Kidney glomerular epithelial cell (primary cell): ENCODE measurements around the gene TMCC2.
A peak's percentile ranks its signal among the peaks of the same experiment; 100 is the strongest.

Experiments used
- DNase-seq: peaks from one replicate; lab custom pipeline; 2025; lab: John Stamatoyannopoulos, UW

TMCC2 gene

DNA sequence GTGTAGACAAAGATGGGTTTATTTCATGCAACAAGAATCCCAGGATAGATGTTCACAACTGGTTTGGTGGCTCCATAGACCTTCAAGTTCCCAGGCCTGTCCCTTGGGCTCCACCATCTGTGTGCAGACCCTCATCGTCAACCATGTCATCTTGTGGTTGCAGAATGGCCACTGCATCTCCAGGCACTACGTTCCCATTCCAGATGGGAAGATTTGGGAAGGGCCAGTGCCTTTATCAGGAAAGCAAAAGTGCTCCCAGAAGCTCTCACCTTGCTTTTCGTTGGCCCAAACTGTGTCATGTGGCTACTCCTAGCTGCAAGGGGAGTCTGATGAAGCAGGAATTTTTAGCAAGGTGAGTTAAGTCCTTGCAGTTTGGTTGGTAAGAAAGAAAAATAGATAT, 12.8 kb downstream of the TMCC2 start:
- no peak for DNase-seq

DNA sequence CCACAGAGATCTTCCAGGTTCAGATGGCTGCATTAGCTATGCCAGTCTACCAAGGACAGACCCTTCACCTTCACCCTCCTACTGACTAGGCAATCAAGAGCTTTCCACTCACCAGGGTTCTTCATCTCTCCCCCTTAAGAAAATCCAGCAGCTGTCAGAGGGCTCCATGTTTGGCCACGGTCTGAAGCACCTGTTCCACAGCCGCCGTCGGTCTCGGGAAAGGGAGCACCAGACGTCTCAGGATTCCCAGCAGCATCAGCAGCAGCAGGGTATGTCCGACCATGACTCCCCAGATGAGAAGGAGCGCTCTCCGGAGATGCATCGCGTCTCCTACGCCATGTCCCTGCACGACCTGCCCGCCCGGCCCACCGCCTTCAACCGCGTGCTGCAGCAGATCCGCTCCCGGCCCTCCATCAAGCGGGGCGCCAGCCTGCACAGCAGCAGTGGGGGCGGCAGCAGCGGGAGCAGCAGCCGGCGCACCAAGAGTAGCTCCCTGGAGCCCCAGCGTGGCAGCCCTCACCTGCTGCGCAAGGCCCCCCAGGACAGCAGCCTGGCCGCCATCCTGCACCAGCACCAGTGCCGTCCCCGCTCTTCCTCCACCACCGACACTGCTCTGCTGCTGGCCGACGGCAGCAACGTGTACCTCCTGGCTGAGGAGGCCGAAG, 13.8 kb downstream of the TMCC2 start:
- no peak for DNase-seq

DNA sequence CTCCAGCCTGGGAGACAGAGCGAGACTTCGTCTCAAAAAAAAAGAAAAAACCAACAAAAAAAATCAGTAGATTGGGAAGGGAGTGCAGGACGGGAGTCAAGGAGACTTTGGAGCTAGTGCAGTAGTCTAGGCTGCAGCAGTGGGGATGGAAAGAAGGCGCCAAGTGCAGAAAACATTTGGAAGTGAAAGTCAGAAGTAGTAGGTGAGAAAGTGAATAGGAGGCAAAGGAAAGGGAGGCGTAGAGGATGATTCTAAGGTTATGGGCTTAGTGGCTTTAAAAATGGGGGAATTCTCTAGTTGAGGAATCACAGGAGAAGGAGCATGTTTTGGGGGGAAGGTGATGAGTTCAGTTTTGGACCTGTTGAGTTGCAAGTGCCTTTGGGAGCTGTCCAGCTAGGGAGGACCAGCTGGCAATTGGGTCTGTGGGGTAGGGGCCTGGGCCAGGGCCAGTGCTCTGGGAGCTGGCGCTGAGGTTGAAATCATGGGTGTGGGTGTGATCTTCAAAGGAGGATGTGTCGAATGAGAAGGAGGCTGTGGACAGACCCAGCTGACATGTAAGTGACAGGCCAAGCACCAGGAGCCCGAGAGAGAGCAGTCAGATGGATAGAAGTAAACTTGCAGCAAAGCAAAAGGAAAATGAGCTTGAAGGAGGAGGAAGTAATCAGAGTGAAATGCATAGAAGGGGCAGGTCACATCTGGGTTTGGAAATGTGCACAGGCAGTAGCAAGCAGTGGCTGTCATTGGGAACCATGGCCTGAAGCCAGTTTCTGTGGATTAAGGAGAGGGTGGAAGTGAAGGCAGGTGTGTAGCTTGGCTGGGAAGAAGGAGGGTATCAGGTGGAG, 15.8 kb downstream of the TMCC2 start:
- DNase-seq, result no peak

DNA sequence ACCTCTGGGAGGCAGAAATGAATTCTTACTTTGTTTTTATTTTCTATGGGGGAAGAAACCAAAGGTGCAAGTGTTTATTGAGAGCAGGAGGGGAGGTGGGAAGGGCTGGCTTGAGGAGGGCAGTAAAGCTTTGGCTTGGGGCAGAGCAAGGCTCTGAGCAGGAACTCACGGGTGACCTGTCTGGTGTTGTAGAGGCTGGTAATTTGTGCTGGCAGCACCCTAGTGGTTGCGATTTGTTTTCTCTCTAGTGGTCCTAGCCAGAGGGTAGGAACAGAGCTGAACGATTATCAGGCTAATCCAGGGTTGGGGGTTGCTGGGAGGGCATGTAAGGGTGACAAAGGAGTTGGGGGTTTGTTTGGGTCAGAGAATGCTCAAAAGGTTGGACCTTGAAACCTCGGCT, 16.6 kb downstream of the TMCC2 start:
- DNase-seq, result no peak

DNA sequence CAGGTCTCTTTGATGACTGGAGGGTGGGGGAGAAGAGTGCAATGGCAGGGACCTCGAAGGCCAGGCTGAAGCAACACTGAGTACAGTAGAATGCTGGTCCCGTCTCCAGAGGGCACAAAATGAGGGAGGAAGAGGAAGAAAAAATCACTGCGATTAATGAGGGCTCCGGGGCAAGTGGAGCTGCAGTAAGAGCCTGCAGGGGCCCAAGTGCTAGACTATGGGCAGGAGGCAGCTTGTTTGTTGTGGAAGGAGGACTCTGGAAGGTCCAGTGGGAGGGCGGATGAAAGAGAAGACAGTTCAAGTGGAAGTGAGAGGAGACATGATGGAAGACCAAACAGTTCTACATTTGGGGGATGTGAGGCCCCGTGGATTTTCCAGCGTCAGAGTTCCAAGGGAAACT, 17.4 kb downstream of the TMCC2 start:
- DNase-seq, result no peak

DNA sequence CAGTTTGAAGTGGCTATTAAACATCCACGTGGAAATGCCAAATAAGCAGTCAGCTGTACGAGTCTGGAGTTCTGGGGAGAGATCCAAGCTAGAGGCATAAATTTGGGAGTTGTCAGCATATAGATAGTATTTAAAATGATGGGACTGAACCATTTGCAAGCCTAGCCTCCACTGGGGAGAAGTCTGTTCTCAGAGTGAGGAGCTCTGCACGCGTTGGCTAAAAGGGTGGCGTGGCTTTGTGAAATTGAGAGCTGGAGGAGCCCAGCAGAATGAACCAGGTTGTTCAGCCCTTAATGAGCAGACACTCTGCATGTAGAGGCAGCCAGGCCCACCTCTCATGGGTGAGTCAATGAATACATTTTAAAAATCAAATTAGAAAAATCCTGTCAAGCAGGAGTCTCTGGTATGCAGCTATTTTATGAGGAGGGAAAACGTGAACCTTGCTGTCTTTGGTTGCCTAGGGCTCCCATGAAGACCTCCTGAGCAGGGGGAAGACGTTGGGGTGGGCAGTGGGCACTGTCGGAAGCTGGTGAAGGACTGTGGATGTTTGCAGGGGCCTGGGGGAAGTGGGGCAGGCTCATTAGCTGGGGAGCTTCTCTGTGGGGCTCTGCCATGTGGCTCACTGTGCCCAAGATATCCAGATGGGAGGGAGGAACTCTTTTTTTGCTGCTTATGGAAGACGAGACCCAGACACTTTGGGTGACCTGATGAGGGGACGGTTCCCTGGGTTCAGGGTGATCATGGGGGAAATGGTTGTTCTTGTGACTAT, 18.8 kb downstream of the TMCC2 start:
- DNase-seq, result no peak

DNA sequence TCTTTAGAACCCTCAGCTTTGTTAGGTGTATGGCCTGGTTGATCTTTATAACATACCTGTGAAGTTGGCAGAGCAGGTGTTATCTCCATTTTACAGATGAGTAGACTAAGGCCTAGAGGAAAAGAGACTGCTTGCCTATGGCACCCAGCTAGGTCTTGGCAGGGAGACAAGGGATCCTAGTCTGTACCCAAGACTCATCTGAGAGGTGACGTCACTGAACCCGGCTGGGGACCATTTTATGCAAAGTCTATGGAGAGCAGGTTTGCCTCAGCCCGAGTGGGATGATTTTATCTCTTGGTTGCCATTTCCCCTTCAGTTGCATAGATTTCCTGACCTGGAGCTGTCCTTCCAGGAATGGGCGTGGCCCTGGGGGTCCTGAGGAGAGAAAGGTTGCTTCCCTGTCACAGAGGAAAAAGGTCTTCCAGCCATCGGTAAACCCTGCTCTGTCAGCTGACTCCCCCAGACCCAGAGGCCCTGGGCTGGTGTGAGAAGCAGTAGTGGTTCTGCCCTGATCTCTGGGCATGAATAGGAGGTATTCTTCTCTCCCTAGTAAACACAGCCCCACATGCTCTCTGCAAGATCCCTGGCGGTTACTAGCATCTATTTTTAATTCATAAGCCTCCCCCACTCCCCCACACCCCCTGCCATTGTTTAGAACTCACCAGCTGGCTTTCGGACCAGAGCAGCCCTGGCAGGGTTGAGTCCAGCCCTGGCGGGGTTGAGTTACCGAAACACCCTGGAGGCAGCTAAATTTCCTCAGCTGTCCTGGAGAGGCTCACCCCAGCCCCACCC, 19.6 kb downstream of the TMCC2 start:
- DNase-seq, result no peak

DNA sequence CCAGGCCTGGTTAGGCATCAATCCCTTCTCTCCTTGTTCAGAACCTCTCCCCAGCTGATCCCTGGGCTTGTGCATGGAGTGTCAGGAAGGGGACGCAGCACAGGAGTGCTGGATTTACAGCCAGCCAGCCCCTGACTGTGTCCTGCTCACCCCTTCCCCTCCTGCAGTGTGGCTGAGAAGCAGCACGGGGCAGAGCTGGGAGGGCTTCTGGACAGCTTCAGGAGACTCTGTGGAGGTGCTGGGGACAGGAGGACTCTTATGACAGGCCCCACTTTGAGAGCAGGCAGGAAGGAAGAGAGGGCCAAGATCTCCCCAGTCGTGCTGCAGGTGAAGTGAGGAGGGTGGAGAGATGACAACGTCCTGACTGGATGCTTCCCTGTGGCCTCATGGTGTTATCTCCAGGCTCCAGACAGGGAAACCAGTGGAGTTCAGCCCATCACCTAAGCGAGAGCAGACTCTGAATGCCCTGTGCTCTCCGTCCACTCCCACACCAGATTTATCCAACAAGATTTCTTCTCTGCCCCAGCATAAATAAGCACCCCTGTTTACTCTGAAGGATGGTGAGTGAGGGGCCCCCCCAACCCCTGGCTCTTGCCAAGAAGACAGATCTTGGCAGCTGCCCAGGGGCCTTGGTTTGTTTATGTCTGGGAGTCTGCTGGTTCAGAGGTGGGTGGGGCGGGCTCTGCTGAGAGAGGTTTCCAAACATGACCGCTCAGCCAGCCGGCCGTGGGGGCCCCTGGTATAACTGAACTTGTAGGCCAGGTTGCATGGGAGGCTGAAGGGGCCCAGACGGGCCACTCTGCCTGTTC, 21.3 kb downstream of the TMCC2 start:
- DNase-seq, result peak; percentile 25

DNA sequence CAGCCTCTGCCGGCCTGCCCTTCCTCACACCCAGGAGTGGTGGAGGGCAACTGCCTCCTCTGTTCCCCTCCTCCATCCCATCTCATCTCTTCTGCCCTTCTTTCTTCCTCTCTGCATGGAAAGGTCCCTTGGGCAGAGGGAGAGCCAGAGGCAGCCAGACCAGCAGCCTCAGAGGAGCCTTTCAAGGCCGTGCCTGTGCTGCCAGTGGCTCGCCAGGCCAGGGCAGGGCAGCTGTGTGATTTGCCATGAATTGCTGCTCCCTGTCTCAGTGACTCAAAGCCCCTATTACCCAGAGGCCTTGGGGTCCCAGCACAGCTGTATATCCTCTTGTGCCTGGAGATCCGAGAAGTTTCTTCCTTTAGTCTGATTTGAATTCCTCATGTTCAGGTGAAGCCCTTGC, 21.9 kb downstream of the TMCC2 start:
- DNase-seq, result no peak

DNA sequence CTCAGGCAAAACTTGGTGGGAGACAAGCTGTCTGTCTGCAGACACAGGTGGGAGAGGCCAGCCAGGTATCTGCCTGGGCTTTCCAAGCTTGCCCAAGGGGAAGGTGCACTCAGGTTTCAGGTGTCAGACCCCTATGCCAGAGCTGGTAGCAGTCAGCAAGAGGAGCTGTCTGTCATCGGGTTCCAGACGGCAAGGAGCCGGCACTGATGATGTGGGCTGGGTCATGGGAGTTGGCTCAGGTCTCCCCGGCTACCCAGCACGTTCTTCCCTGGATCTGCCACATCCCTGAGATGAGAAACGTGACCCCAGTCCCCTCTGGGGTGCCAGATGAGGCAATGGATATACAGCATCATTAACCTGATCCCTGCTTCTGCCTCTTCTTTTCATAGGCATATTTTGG, 23.0 kb downstream of the TMCC2 start:
- no peak for DNase-seq

DNA sequence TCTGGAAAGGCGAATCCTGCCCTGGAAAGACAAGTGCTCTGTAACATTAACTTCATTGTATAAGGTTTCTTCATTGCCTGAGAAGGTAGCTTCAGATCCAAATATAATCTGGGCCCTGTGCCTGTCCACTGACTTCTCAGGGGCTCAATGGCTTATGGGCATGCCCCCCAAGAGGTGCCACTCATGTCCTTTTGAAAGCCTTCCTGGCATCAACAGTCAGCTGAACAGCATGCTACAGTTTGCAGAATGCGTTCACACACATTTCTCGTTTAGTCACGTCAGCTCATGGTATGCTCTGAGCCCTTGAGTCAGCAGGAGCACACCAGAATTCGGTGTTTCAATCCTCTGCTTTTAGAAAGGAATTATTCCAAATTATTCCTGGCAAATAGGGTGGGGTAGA, 23.8 kb downstream of the TMCC2 start:
- no peak for DNase-seq

DNA sequence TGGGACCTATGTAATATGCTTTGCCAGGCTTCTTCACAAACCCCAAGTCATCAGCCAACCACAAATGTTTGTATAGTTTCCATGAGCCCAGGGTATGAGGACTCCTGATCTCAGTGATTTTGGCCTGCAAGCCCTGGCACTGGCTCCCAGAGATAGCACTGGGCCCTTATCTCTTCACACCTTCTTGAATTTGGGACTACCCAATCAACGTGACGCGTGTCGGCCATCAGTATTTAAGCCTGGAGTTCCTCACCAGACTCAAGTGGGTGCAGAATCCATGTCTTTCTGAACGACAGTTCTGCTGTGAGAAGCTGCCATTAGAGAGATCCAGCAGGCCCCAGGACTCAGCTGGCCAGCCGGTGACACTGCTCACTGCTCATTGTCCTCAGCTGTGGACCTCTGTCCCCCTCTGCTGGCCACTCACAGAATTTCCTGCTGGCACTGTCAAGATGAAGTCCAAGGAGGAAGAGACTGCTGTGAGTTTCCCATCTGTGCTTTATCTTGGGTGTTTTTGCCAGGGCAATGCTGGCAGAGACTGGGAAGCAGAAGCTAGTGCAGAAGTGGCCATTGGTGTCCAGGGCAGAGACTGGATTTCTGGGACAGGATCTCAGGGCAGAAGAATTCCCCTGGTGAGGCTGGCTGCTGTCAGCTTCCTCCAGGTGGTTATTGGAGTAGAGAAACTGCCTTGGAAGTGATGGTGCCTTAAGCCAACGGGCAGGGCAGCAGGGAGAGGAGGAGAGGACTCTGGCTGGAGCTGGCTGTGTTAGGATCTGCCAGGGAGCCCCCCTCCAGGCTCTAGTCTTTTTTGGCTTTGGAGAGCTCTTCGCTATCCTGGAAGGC, 28.4 kb downstream of the TMCC2 start:
- peak; percentile 86 for DNase-seq

DNA sequence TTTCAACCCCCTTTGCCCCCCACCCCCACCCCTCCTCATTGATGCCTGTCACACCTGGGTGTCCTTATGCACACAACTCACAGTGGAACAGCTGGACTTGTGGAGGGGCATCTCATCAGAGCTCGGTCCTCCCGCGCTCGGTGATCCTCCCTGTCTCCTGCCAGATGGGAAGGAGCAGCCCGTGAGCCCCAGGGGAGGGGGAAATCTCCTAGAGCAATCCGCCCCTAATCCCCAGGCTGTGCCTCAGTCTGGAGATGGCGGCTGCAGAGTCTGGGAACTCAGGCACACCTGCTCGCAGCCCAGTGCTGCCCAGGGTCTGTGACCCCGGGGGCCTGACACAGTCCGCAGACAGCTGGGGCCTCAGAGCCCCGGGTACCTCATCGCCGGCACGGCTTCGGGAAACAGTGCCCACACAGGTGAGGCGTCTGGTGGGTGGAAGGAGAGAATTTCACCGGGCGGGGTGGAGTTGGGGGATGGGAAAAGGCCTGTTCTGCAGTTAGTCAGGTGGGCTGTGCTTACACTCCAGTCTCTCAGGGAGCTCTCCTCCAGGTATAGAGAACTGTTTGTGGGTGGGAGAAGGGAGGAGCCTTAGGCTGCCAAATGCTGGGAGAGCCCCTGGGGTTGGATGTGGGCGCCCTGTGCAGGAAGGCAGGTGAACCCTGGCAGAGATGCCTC, 29.3 kb downstream of the TMCC2 start:
- DNase-seq, result no peak

DNA sequence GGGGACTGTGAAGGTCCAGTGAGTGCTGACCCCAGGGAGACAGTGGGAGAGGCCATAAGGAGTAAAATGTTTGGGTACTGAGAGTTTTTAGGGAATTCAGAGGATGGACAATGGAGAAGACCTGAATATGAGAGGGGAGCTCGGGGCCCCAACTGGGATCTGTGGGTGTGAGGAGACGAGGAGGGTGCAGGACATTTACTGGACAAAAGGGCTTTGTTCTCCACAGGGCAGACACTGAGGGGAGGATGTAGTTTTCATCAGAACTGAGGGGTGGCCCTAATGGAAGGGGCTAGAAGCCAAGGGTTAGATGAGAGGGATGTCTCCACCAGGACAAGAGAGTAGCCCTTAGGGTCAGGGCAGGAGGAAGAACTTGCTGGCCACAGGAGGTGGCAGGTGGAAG, 30.0 kb downstream of the TMCC2 start:
- DNase-seq, result no peak

DNA sequence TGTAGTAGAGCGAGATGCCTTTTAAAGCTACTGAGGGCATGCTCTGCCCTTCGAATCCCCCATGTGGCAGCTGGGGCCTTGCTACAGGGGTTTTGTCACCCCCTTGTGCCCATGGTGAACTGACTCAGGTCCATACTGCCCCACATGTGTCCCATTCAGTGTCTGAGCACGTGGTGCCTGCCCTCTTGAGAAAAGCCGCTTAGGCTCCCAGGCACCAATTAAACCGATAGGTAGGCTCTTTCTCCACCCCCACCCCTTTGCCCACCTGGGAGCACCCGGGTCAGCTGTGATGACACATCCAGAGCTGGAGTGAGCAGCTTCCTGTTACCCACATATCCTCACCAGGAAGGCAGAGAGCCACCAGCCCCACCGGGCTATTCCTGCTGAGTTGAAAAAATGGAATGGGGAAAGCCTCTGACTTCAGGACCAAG, 30.5 kb downstream of the TMCC2 start:
- no peak for DNase-seq

DNA sequence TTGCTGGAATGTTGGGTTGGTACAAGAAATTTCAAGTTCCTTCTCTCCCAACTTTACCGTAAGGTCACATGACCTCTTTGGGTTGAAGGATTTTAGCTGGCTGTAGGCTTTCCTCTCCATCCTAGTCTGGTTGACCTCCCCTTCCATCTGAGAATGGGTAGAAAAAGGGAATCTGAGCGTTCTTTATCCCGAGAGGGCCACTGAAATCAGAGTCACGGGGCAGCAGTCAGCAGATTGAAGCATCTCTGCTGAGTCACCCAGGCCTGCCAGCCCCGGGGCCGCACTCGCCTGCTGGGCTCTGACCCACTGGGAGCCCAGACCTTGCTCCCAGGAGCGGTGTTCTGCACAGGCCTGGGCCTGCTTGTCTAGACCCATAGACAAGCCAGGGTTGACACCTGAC, 31.0 kb downstream of the TMCC2 start:
- no peak for DNase-seq

DNA sequence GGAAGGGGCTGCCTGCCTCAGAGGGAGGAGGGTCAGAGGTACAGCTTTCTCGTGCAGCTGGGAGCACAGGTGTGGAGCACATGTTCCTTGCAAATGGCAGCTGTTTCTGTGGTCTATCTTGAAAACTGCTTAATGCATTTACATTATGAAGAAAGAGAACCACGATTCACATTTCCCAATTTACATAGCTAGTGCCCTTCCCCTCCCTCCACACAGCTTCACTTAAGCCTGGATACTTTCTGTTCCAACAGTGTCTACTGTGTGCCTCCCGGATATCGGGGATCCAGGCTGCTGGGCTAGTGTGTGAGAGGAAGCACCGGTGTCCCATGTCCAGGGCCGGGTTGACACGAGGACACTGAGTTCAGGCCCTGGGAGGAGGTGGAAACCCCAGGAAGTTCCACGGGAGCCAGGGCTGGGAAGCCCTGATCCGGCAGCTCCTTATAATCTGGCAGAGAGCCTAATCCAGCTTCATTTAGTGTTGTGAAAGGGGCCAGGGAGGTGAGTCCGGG, 31.6 kb downstream of the TMCC2 start:
- no peak for DNase-seq

DNA sequence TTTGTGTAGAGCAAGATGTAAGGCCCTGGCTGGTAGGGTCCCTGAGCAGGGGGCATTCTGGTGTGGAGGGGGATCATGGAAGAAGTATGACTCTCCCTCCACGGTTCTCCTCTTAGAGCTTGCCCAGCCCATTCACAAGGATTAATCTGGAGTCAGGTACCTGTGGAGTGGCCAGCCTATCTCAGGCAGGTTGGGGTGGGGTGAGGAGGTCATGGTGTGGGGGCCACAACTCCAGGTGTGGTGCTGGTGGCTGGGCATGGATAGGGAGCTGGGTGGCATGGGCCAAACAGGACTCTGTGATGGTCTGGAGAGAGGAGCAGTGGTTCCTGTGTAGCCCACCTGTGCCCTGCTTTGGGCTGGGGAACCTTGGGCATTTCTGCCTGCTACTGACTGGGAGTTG, 32.3 kb downstream of the TMCC2 start:
- no peak for DNase-seq

DNA sequence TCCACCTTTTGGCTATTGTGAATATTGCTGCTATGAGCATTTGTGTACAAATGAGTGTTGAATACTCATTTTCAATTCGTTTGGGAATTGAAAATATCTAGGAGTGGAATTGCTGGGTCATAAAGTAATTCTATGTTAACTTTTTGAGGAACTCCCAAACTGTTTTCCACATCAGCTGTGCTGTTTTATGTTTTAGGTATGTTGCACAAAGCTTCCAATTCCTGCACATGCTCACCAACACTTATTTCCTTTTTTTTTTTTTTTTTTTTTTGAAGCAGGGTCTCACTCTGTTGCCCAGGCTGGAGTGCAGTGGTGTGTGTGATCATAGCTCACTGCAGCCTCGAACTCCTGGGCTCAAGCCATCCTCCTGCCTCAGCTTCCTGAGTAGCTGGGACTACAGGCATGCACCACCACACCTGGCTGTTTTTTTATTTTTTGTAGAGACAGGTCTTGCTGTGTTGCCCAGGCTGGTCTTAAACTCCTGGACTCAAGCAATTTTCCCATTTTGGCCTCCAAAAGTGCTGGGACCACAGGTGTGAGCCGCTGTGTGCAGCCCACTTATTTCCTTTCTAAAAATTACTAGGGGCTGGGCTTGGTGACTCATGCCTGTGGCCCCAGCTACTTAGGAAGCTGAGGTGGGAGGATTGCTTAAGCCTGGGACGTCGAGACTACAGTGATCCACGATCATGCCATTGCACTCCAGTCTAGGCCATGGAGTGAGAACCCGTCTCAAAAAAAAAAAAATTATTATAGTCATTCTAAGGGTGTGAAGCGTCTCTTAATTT, 33.4 kb downstream of the TMCC2 start:
- DNase-seq, result no peak
